Hematopoietic multipotent progenitor cell treated with erythropoietin and hydrocortisone succinate and interleukin-3 and kit ligand, for 17 days (in vitro differentiated cells): Measurements from ENCODE around the gene DDX39A.
"Not testable (repeated sequence)": the region's sequence is repeated elsewhere in the genome, so short reads cannot be mapped to it uniquely, and the experiment has no call there.

Source experiments
- DNase-seq: peaks from one replicate; pipeline ENCODE4 v3.0.0-alpha.2; 2015; ENCODE audit warnings: low spot score

Gene DDX39A

DNA sequence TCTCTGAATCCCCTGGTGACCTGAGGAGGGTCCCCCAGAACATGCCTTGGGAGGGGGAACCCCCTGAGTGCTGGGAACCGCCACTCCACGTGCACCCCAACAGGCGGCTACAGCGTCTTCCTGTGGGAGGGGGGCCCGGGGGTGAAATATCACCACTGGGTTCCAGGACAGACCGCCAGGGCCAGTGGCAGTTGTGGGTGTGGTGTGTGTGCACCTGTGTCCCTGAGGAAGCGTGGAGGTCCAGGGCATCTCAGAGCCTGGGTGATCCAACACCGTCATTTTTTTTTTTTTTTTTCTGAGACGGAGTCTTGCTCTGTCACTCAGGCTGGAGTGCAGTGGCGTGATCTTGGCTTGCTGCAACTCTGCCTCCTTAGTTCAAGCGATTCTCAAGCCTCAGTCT is 33.6 kb downstream of the DDX39A start:
- no peak for DNase-seq

DNA sequence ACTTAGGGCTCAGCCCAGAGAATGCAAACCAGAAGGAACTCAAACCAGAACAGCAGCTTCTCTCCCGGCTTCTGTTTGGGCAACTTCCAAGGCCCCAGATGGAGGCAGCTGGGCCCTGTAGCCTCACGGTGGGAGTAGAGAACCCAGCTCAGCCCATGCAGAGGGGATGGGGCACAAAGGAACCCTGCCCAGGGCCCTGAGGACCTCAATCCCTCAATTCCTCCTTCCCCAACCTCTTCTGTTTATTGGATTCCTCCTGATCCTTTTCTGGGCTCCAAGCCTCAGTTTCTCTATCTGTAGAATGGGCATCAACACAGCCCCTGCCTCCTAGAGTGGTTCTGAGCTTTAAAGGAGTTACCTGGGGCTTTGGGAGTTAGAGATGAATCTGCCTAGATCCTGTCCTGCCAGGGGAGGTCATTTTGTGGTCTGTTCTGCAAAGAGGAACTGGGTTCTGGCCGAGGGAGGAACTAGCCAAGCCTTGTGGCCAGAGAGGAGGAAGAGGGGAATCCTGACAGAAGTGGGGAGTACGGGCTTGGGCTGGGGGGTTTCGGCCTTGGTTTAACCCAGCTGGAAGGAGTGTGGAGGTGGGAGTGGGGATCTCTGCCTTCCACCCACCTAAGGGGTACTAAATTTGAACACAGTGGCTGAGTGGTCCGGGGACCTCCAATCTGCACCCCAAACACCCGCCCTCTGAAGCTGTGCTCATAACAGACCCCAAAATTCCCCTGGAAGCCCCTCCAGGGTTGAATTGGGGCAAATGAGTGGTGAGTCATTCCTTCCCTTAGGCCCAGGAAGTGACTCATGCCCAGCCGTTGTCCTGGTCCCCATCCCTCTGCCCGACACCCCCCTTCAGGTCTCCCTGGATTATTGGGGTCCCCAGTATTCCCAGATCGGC is 35.2 kb downstream of the DDX39A start:
- peak; percentile 41 for DNase-seq

DNA sequence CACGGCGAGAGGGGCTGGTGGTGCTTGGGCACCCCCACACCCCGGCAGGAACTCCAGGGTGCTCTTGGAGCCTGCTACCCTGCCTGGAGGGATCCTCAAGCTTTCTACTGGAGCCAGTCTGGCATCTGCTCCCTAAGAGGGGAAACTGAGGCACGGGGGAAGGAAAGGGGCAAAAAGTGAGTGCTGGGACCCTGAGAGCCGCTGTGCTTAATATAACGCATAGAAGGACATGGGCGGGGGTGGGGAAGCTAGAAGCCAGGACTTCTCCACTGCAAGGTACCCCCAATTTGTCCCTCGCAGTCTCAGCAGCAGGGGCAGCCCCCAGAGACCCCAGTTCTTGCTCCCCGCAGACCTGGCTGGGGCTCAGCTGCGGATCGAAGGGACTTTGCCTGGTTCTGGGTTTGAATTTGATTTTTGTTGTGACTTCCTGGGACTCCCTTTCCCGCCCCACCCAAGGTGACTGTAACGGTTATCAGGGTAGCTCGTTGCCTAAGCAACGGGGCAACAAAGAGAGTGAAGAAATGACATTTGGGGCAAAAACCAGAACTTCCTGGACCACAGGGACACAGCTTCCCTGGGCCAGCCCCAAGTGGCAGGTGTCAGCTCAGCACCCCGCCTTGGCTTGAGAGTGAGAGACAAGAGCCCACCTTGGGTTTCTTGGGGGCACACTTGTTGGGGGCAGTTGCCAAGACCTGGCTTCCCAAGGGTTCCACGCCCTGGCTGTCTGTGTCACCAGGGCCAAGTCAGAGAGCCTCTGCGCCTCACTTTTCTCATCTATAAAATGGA is 37.3 kb downstream of the DDX39A start:
- DNase-seq, result peak; percentile 70

DNA sequence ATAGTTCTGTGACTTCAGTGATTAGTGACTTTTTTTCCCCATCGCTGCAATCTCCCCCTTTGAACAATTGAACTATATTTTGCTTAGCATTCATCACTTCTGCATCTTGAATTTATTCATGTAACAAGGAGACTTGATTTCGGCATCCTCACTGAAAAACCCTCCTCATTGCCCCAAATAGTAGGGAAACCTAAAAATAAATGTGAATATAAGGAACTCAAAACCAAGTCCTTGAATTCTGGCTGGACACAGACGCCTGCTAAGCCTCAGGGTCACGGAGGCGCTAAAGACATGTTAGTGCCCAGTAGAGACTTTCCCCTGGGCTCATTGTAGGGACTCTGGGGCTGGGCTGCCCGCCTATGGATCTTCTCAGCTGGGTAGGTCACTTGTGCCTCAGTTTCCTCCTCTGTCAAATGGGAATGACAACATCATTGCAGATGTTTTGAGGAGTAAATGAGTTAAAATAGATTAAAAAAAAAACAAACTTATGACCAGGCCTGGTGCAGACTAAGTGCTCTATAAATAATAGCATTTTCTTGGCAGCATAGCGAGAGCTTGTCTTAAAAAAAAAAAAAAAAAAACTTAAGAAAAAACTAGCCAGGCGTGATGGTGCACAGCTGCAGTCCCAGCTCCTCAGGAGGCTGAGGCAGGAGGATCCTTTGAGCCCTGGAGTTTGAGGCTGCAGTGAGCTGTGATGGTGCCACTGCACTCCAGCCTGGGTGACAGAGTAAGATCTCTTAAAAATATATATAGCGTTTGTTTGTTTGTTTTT is 39.7 kb downstream of the DDX39A start:
- DNase-seq, result no peak

DNA sequence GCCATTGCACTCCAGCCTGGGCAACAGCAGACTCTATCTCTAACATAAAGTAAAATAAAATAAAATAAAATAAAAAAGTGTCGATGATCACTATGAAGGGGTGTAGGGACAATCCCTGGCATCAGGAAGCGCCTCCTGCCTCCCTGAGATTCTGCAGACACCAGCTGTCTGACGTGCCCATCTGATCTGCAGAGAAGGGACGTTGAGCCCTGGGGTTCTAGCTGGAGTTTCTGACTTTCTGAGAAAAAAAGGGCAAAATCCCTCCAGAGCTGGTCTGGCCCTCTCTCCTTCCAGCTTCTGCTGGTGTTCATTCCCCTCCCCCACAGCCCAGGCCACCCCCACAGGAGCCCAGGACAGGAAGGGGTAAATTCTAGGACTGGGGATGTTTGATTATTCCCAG is 40.3 kb downstream of the DDX39A start:
- no peak for DNase-seq

DNA sequence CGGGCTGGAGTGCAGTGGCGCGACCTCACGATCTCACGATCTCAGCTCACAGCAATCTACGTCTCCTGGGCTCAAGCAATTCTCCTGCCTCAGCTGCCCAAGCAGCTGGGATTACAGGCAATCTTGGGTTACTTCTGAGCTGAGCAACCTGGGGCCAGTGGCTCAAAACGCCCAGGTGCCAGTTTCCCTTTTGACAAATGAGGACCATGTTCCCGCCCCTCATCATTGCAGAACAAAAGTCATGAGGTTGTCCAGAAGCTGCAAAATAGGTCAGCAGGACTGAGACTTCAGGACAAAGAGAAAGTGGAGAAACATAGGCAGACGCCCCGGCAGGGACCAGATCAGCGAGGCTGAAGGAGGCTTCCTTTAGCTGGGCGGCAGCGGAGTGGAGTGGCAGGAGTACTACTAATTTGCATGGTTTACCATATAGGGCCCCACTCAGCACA is 41.2 kb downstream of the DDX39A start:
- DNase-seq, result no peak

DNA sequence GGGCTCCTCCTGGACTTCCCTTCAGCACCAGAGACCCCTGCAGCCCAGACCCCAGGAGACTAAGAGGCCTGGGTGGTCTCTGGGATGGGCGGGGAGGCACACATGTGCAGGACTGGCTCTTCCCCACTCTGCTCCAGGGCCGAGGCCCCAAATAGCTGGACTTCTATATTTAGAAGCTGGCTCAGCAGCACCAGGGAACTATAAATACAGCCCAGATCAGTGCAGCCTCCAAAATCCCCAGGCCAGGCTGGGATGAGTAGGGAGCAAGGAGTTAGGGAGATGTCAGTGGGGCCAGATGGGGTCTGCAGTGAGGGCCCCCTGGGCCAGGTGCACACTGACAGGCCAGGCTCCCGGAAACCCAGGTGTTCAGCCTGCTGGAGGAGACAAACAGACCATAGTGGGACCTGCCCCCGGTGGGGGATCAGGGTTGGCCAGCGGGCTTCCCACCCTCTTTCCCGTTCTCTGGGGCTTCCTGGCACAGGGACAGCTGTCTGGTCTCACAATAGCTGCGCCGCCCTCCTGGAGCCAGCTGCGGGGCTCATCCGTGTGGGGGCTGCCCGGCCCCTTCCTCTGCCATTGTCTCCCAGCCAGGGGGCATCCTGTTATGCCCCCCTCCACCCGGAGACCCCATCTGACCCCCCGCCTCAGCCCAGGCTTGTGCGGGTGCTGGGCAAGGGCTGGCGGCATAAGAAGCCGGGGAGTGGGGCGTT is 43.4 kb downstream of the DDX39A start:
- DNase-seq, result no peak

DNA sequence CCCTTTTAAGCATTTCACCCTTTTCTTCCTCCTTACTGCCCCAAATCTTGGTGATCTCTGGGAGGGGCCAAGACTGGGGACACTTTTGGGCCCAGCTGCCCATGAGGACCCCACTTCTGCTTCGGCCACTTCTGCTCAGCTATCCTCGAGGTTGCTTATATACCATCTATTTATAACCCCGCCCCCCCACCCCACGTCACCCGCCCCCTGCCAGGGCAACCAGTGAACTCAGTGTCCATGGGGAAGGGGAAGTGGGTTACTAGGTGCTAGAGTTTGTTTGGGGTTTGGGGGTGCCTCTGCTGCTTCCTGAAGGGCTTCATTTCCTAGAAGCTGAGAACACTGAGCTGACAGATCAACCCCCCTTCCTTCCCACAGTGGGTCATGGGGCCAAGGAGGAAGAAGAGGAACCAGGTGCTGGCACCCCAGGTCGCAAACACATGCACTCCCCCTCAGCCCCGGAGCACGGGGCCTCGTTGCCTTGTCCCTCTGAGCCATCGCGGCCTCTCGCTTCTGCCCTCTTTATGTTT is 44.0 kb downstream of the DDX39A start:
- no peak for DNase-seq

DNA sequence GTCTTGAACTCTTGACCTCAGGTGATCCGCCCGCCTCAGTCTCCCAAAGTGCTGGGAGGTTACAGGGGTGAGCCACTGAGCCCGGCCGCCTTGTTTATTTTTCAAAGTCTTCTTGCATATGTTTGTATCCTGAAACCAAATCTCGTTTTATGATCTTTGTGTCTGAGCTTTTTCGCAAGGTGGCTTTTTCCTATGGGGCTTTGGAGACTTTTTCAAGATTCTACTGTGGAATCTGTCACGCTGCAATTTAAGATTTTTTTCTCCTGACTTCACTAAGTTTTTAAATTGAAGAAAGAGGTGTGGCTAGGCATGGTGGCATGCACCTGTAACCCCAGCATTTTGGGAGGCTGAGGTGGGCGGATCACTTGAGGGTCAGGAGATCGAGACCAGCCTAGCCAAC is 44.8 kb downstream of the DDX39A start:
- DNase-seq, result not testable (repeated sequence)

DNA sequence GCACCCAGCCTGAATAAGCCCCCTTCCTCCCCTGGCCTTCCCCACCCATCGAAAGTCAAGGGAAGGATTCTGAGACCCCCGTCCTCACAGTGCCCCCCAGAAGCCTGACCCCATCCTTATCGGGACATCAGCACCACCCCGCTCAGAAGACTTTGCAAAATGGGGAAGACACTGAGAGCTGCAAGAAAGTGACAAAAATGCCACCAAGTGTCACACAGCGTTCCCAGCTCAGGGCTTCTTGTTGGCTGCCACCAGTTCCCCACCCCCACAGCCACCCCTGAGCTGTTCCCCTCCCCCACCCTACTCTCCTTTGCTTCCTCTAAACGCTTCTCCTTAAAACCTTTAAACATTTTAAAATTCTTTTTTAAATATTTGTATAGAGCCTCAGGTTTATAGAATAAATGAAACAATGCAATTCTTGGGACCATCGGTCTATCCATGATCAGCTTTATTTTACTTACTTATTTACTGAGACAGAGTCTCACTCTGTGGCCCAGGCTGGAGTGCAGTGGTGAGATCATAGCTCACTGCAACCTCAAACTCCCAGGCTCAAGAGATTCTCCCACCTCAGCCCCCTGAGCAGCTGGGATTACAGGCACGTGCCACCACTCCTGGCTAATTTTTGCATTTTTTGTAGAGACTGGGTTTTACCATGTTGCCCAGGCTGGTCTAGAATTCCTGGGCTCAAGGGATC is 46.6 kb downstream of the DDX39A start:
- DNase-seq, result not testable (repeated sequence)

DNA sequence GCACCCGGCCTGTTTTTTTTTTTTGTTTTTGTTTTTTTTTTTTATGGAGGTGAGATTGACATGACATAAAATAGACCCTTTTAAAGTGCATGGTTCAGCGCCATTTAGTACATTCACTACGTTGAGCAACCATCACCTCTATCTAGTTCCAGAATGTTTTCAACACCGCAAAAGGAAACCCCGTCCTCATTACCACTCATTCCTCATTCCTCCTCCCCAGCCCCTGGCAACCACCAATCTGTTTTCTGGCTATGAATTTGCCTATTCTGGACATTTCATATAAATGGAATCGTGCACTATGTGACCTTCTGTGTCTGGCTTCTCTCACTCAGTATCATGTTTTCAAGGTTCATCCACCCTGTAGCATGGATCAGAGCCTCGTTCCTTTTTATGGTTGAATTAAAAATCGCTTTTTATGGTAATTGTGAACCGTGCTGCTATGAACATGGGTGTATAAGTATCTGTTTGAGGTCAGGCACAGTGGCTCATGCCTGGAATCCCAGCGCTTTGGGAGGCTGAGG is 47.8 kb downstream of the DDX39A start:
- no peak for DNase-seq

DNA sequence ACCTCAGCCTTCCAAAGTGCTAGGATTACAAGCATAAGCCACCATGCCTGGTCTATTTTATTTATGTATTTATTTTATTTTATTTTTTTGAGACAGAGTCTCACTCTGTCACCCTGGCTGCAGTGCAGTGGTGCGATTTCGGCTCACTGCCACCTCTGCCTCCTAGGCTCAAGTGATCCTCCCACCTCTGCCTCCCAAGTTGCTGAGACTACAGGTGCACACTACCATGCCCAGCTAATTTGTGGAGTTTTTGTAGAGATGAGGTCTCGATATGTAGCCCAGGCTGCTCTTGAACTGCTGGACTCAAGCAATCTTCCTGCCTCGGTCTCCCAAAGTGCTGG is 48.2 kb downstream of the DDX39A start:
- DNase-seq, result no peak

DNA sequence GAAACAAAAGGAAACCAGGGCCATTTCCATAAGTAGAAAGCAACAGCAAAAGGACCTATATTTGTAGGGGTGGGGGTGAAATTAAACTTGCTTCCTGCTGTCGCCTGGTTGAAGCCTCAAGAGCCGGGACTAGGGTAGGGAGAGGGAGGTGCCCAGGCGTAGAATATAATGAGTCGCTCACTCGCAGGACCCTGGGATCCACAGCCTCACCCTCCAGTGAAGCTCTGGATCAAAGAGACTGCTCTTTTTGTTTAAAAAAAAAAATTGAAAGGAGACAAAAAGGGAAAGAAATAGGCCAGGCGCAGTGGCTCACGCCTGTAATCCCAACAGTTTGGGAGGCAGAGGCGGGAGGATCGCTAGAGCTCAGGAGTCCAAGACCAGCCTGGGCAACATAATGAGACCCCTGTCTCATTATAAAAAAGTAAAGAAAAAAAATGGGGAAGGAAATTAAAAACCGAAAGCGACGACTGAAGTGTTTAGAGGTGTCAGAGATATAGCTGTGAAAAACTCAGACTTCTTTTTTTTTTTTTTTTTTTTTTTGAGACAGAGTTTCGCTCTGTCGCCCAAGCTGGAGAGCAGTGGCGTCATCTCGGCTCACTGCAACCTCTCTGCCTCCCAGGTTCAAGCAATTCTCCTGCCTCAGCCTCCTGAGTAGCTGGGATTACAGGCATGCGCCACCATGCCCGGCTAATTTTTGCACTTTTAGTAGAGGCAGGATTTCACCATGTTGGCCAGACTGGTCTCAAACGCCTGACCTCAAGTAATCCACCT is 48.8 kb downstream of the DDX39A start:
- no peak for DNase-seq

DNA sequence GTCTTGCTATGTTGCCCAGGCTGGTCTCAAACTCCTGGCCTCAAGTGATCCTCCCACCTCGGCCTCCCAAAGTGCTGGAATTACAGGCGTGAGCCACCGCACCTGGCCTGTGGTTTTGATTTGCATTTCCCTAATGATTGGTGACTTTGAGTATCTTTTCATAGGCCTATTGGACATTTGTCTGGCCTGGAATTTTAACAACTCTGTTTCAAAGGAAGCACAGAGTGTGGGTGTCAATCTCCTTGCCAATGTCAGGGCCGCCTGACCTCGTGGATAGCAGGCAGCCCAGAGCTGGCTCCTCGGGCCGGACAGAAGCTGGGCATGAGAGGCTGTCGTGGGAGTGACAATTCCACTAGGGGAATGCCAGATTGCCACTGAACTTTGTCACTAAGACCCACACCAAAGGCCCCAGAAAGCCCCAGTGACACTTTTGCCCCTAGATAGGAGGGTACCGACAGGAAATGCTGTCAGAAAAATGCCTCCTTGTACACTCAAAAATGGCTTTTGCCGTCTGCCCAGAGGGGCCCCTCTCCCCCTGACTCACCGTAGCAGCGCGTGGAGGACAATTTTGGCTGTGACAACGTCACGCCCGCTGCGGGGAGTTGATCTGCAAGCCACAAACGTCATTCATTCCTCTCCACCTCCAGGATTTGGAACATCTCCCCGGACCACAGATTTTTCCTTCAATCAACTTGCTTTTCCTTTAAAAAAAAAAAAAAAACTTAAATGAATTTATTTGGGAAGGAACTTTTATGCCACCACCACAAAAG is 49.6 kb downstream of the DDX39A start:
- DNase-seq, result no peak

DNA sequence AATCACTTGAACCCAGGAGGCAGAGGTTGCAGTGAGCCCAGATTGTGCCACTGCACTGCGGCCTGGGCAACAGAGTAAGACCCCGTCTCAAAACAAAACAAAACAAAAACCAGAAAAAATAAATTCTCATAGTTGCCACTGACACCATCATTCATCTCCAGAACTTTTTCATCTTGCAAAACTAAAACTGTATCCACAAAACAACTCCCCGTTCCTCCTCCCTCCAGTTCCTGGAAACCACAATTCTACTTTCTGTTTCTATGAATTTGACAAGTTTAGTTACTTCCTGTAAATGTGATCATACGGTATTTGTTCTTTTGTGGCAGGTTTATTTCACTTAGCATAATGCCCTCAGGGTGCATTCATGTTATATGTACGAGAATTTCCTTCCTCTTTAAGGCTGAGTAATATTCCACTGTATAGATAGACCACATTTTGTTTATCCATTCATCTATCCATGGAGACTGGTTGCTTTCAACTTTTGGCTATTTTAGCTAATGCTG is 51.1 kb downstream of the DDX39A start:
- DNase-seq, result no peak

DNA sequence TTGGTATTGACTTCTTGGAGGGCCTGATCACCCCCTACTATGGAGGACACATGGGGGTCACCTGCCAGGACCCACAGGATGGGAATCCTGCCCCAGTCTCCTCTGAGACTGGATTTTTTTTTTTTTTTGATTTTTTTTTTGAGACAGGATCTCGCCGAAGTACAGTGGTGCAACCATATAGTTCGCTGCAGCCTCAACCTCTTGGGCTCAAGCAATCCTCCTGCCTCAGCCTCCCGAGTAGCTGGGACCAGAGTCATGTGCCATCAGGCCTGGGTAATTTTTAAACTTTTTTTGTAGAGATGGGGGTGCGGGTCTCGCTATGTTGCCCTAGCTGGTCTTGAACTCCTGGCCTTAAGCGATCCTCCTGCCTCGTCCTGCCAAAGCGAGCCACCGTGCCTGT is 52.1 kb downstream of the DDX39A start:
- no peak for DNase-seq

DNA sequence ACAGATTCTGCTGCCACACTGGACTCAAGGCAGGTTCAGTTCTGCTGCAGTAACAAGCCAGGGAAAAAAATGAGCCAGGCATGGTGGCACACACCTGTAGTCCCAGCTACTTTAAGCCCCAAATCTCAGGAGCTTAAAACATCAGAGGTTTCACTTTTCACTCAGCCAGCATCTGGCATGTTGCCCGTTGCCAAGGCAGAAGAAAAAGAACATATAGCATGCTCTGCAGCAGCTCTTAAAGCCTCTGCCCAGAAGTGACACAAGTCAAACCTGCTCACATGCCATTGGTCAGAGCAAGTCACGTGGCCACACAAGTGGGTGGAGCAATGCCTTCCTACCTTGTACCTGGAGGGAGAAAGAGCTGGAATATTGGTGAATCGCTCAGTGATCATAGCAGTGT is 52.6 kb downstream of the DDX39A start:
- peak; percentile 54 for DNase-seq

DNA sequence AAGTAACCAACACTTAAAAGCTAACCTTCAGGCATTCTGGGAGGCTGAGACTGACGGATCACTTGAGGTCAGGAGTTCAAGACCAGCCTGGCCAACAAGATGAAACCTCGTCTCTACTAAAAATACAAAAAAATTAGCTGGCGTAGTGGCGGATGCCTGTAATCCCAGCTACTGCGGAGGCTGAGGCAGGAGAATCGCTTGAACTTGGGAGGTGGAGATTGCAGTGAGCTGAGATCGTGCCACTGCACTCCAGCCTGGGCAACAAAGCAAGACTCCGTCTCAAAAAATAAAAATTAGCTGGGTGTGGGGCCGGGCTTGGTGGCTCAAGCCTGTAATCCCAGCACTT is 55.1 kb downstream of the DDX39A start:
- not testable (repeated sequence) for DNase-seq
